ENCODE data around the gene EHMT1. TPM values are rescaled to one million over a fixed set of nuclear protein-coding genes. Genes with fewer than 3 reads are reported as not detected.
A peak's percentile ranks its signal among the peaks of the same experiment; 100 is the strongest.

Gene EHMT1
- total and polyA plus RNA-seq, 2 donors (not counting 1 experiment from before 2014, with no cell fraction given), result 101 to 394 TPM

GRCh38 chr9:137709411-137710101 lies 90.8 kb downstream of the EHMT1 start:
- intact Hi-C loops (cut with micrococcal nuclease), result loop anchor here (5.0 kb wide), 1 partner anchor 38 kb away; no protein-coding TSS in a partner anchor
- Histone ChIP-seq H3K27me3 (replicated peaks in 1 of 4; ENCODE audit: control extremely low read depth in 1 of 4, control insufficient read depth in 3 of 4, insufficient read depth in 4 of 4, low read length in 3 of 4) (no peaks in the 10 kb centered on the region), H3K4me1 (ENCODE audit: control insufficient read depth in 2 of 2, insufficient read depth in 2 of 2, low read length in 2 of 2) (peaks cover 28 to 62% of the 10 kb centered on the region in 2 donors), H4K20me1 (ENCODE audit: control insufficient read depth, insufficient read depth, low read length, poor library complexity, severe bottlenecking) (peaks cover 43% of the 10 kb centered on the region), H3K4me2 (replicated peaks; ENCODE audit: low read depth, low read length, poor library complexity, severe bottlenecking) (no peak overlapping the region), H3K9ac (ENCODE audit: low read length) (no peak overlapping the region), H3K36me3 (replicated peaks in 1 of 2; ENCODE audit: control extremely low read depth in 1 of 2, control insufficient read depth in 1 of 2, extremely low read depth in 1 of 2, insufficient read depth in 2 of 2, low read length in 1 of 2) (peaks cover 0 to 21% of the 10 kb centered on the region in 2 experiments), H3K27ac (ENCODE audit: low read length in 2 of 2) (no peak overlapping the region), H3K79me2 (ENCODE audit: control insufficient read depth, insufficient read depth, low read length) (peaks cover 62% of the 10 kb centered on the region), H3K4me3 (ENCODE audit: control extremely low read depth in 1 of 5, extremely low read depth in 1 of 5, insufficient read depth in 1 of 5, low read depth in 2 of 5, low read length in 4 of 5) (no peak overlapping the region), H3K9me3 (ENCODE audit: control extremely low read depth in 1 of 3, control insufficient read depth in 2 of 3, insufficient read depth in 1 of 3, low read length in 2 of 3) (peaks cover 3 to 14% (median 4%) of the 10 kb centered on the region in 3 donors), H2AFZ (ENCODE audit: insufficient read depth, low read depth, low read length, poor library complexity, severe bottlenecking) (no peak overlapping the region)
- Mint-ChIP-seq H3K9me3 (ENCODE audit: insufficient read depth) (no peaks in the 10 kb centered on the region), H3K27me3 (no peaks in the 10 kb centered on the region), H3K4me1 (peaks cover 70% of the 10 kb centered on the region), H3K4me3 (no peak overlapping the region), H3K27ac (peak overlapping the region; percentile 71)
- ChIA-PET POLR2A (interaction anchor here (0.6 kb wide), 1 partner anchor 49 kb away, joined by 4 read pairs; no protein-coding TSS in a partner anchor), CTCF (interaction anchor here (1.0 to 1.7 kb wide), 2 partner anchors 27 to 37 kb away, joined by 3 to 4 read pairs; no protein-coding TSS in a partner anchor)
- WGBS (ENCODE audit: insufficient coverage), result 95% methylated on average over 12 of the region's 14 CpGs
- TF ChIP-seq EZH2 (IDR thresholded peaks at IDR 0.05; ENCODE audit: borderline replicate concordance, insufficient read depth, low read depth, low read length, poor library complexity, severe bottlenecking), result no peak
- no peak for TF ChIP-seq CTCF (IDR thresholded peaks at IDR 0.05)
- no peak for DNase-seq
- no peak for ATAC-seq (ENCODE audit: low read depth)

GRCh38 chr9:137710704-137711103 lies 91.9 kb downstream of the EHMT1 start:
- Mint-ChIP-seq H3K9me3 (ENCODE audit: insufficient read depth) (no peaks in the 10 kb centered on the region), H3K27me3 (no peaks in the 10 kb centered on the region), H3K4me3 (no peak overlapping the region), H3K4me1 (peaks cover 71% of the 10 kb centered on the region), H3K27ac (peak overlapping the region; percentile 89)
- TF ChIP-seq EZH2 (IDR thresholded peaks at IDR 0.05; ENCODE audit: borderline replicate concordance, insufficient read depth, low read depth, low read length, poor library complexity, severe bottlenecking) (no peak), CTCF (IDR thresholded peaks at IDR 0.05) (no peak)
- H3K27ac ChIP-seq (ENCODE audit: low read length in 2 of 2), result no peak overlapping the region
- H3K27me3 ChIP-seq (replicated peaks in 1 of 4; ENCODE audit: control extremely low read depth in 1 of 4, control insufficient read depth in 3 of 4, insufficient read depth in 4 of 4, low read length in 3 of 4), result no peaks in the 10 kb centered on the region
- intact Hi-C loops (cut with micrococcal nuclease), result no loop called here
- ATAC-seq (ENCODE audit: low read depth) (no peak), DNase-seq (no peak)
- H3K9me3 ChIP-seq (ENCODE audit: control extremely low read depth in 1 of 3, control insufficient read depth in 2 of 3, insufficient read depth in 1 of 3, low read length in 2 of 3), result peaks cover 3 to 19% (median 8%) of the 10 kb centered on the region in 3 donors
- H3K9ac ChIP-seq (ENCODE audit: low read length), result no peak overlapping the region
- H3K79me2 ChIP-seq (ENCODE audit: control insufficient read depth, insufficient read depth, low read length), result peaks cover 52% of the 10 kb centered on the region
- H3K4me1 ChIP-seq (ENCODE audit: control insufficient read depth in 2 of 2, insufficient read depth in 2 of 2, low read length in 2 of 2), result peaks cover 29 to 63% of the 10 kb centered on the region in 2 donors
- H3K4me2 ChIP-seq (replicated peaks; ENCODE audit: low read depth, low read length, poor library complexity, severe bottlenecking), result no peak overlapping the region
- peaks cover 0 to 21% of the 10 kb centered on the region in 2 experiments for H3K36me3 ChIP-seq (replicated peaks in 1 of 2; ENCODE audit: control extremely low read depth in 1 of 2, control insufficient read depth in 1 of 2, extremely low read depth in 1 of 2, insufficient read depth in 2 of 2, low read length in 1 of 2)
- 98% methylated on average over 7 of the region's 12 CpGs for WGBS (ENCODE audit: insufficient coverage)
- ChIA-PET CTCF (no interaction called here), POLR2A (no interaction called here)
- no peak overlapping the region for H3K4me3 ChIP-seq (ENCODE audit: control extremely low read depth in 1 of 5, extremely low read depth in 1 of 5, insufficient read depth in 1 of 5, low read depth in 2 of 5, low read length in 4 of 5)
- H2AFZ ChIP-seq (ENCODE audit: insufficient read depth, low read depth, low read length, poor library complexity, severe bottlenecking), result no peak overlapping the region
- H4K20me1 ChIP-seq (ENCODE audit: control insufficient read depth, insufficient read depth, low read length, poor library complexity, severe bottlenecking), result peaks cover 35% of the 10 kb centered on the region
